Osteoblast (primary cell): ENCODE results near the gene PNPLA8. TPM values are rescaled to one million over a fixed set of nuclear protein-coding genes. Genes with fewer than 3 reads are reported as not detected.
"Not testable (repeated sequence)": the region's sequence is repeated elsewhere in the genome, so short reads cannot be mapped to it uniquely, and the experiment has no call there.

Experiments
- DNase-seq: peaks from one replicate; pipeline ENCODE4 v3.0.0; 2011; ENCODE audit warnings: low spot score, mixed read lengths; ENCODE audit not compliant: insufficient read length; ENCODE audit errors: missing footprints
- H2AFZ ChIP-seq: 2 replicates; pipeline ENCODE4 v1.6.0; 2011; ENCODE audit warnings: mild to moderate bottlenecking, low read length
- H3K27ac ChIP-seq: 2 replicates; pipeline ENCODE4 v1.5.1; 2011; ENCODE audit warnings: mild to moderate bottlenecking, low read depth, low read length, moderate library complexity
- H3K27me3 ChIP-seq: 2 replicates; pipeline ENCODE4 v1.6.0; 2012; ENCODE audit warnings: mild to moderate bottlenecking, control low read depth, inconsistent platforms, low read length, moderate library complexity; ENCODE audit not compliant: insufficient read depth
- H3K36me3 ChIP-seq: 2 replicates; pipeline ENCODE4 v1.5.1; 2011; ENCODE audit warnings: mild to moderate bottlenecking, low read length, control low read depth, moderate library complexity; ENCODE audit not compliant: insufficient read depth
- H3K4me1 ChIP-seq: 2 replicates; pipeline ENCODE4 v1.5.1; 2011; ENCODE audit warnings: mild to moderate bottlenecking, low read length, control low read depth, moderate library complexity; ENCODE audit not compliant: insufficient read depth
- H3K4me2 ChIP-seq: 2 replicates; pipeline ENCODE4 v1.6.0; 2011; ENCODE audit warnings: mild to moderate bottlenecking, low read length; ENCODE audit not compliant: insufficient read depth
- H3K4me3 ChIP-seq: fragments of 200-600 bp; sonication (generic); 3 replicates; pipeline ENCODE4 v1.5.1; 2012; ENCODE audit warnings: mild to moderate bottlenecking, low read length, inconsistent platforms; ENCODE audit not compliant: insufficient read depth
- H3K79me2 ChIP-seq: 2 replicates; pipeline ENCODE4 v1.6.0; 2012; ENCODE audit warnings: mild to moderate bottlenecking, low read length, control low read depth, inconsistent platforms; ENCODE audit not compliant: insufficient read depth
- H3K9me3 ChIP-seq: 2 replicates; pipeline ENCODE4 v1.5.1; 2011; ENCODE audit warnings: low read depth, low read length, control low read depth
- H4K20me1 ChIP-seq: 2 replicates; pipeline ENCODE4 v1.6.0; 2012; ENCODE audit warnings: mild to moderate bottlenecking, low read length, control low read depth; ENCODE audit not compliant: insufficient read depth
- CTCF ChIP-seq: IDR thresholded peaks from 2 replicates; pipeline ENCODE4 v1.5.1; 2011; ENCODE audit warnings: mild to moderate bottlenecking, low read depth, low read length, moderate library complexity; ENCODE audit errors: extremely low read depth
- total RNA-seq: library from RNA; depleted of rRNA; stranded (reverse); fragments of >200 nt; gene quantifications from 2 replicates; pipeline ENCODE4 v1.2.3, GENCODE V29; 2012

Gene PNPLA8
- total RNA-seq, 1 donor, result 37.6 TPM

- no peaks in the 10 kb centered on the region for H4K20me1 ChIP-seq
- no peak overlapping the region for H3K4me3 ChIP-seq
- no peak overlapping the region for H3K27ac ChIP-seq
- no peak for TF ChIP-seq CTCF
- no peaks in the 10 kb centered on the region for H3K9me3 ChIP-seq
- no peaks in the 10 kb centered on the region for H3K79me2 ChIP-seq
- H3K4me1 ChIP-seq, result no peaks in the 10 kb centered on the region
- no peaks in the 10 kb centered on the region for H3K36me3 ChIP-seq
- no peak overlapping the region for H2AFZ ChIP-seq
- H3K4me2 ChIP-seq, result no peak overlapping the region
- no peaks in the 10 kb centered on the region for H3K27me3 ChIP-seq
- DNase-seq, result no peak
These were observed 15.5 kb upstream of the PNPLA8 start for GRCh38 chr7:108541478-108541877.

DNA sequence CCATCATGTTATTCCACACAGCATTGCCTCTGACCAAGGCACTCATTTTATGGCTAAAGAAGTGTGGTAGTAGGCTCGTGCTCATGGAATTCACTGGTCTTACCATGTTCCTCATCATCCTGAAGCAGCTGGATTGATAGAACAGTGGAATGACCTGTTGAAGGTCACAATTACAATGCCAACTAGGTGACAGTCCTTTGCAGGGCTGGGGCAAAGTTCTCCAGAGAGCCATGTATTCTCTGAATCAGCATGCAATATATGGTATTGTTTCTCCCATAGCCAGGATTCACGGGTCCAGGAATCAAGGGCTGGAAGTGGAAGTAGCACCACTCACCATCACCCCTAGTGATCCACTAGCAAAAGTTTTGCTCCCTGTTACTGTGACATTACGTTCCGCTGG, 12.8 kb upstream of the PNPLA8 start:
- H3K79me2 ChIP-seq, H3K4me3 ChIP-seq, H3K27me3 ChIP-seq, H4K20me1 ChIP-seq, H3K4me1 ChIP-seq, DNase-seq, H3K4me2 ChIP-seq, H3K9me3 ChIP-seq, H3K27ac ChIP-seq, H3K36me3 ChIP-seq, H2AFZ ChIP-seq: not testable (repeated sequence)

- not testable (repeated sequence) for H2AFZ ChIP-seq, H3K4me2 ChIP-seq, H3K9me3 ChIP-seq, H3K4me3 ChIP-seq, H3K36me3 ChIP-seq, H4K20me1 ChIP-seq, H3K79me2 ChIP-seq, H3K27me3 ChIP-seq, DNase-seq, H3K27ac ChIP-seq, H3K4me1 ChIP-seq
These were observed 12.3 kb upstream of the PNPLA8 start for GRCh38 chr7:108538236-108538635.

DNA sequence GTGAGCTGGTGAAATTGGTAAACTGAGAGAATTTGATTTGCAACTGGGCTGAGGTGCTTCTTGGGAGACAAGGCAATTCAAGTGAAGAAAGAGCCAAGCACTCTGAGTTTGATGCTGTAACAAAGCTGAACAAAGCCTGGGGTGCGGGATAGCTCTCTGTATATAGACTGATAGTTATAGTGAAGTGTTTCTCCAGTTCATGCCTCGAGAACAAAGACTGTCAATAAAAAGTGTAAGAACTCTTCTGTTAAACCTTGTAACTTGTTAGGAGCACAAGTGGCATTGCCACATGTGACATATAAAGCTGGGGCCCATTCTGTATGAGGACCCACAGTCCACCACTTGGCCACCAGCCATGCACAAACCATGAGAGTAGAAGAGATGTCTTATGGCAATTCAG, 11.3 kb upstream of the PNPLA8 start:
- DNase-seq, result no peak
- TF ChIP-seq CTCF, result no peak
- Histone ChIP-seq H3K79me2 (no peaks in the 10 kb centered on the region), H2AFZ (no peak overlapping the region), H3K27me3 (no peaks in the 10 kb centered on the region), H4K20me1 (no peaks in the 10 kb centered on the region), H3K4me3 (no peak overlapping the region), H3K27ac (no peak overlapping the region), H3K9me3 (no peaks in the 10 kb centered on the region), H3K36me3 (no peaks in the 10 kb centered on the region), H3K4me1 (no peaks in the 10 kb centered on the region), H3K4me2 (no peak overlapping the region)

- no peaks in the 10 kb centered on the region for H3K9me3 ChIP-seq
- H3K79me2 ChIP-seq, result no peaks in the 10 kb centered on the region
- H3K27ac ChIP-seq, result no peak overlapping the region
- no peak for TF ChIP-seq CTCF
- no peak overlapping the region for H2AFZ ChIP-seq
- no peak overlapping the region for H3K4me3 ChIP-seq
- H3K36me3 ChIP-seq, result no peaks in the 10 kb centered on the region
- no peak for DNase-seq
- no peaks in the 10 kb centered on the region for H4K20me1 ChIP-seq
- no peak overlapping the region for H3K4me2 ChIP-seq
- no peaks in the 10 kb centered on the region for H3K27me3 ChIP-seq
- H3K4me1 ChIP-seq, result no peaks in the 10 kb centered on the region
These were observed 9.8 kb upstream of the PNPLA8 start for GRCh38 chr7:108535744-108536143.
